Femur (tissue), 1 donor: ENCODE data around the gene COL19A1.
"Not testable (repeated sequence)": the region's sequence is repeated elsewhere in the genome, so short reads cannot be mapped to it uniquely, and the experiment has no call there.

Experiments used
- DNase-seq: peaks from one replicate; pipeline ENCODE4 v3.0.0-alpha.2; 2017

Gene COL19A1

DNA sequence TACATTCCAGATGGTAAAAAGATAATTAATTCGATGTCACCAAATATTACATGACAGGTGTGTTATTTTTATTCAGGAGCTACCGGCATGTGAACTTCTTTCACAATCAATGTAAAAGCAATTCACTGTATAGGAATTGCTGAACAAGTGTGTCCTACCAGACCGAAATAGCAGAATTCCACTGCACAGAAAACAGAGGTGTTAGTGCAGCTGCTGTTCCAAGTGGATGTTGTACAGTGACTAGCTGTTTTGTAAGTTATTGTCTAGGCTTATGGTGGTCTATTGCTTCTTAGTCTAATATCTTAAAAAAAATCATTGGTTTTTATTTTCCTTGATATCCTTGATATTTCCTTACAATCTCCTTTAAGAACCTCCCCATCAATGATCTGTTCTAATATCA is 107.4 kb downstream of the COL19A1 start:
- DNase-seq = no peak

- no peak for DNase-seq
Observed at GRCh38 chr6:69974193-69974592, 107.8 kb downstream of the COL19A1 start.

- no peak for DNase-seq
Observed at GRCh38 chr6:69976591-69977090, 110.3 kb downstream of the COL19A1 start.

GRCh38 chr6:69980624-69981023 is 114.3 kb downstream of the COL19A1 start:
- DNase-seq = no peak

GRCh38 chr6:69984506-69984905 is 118.2 kb downstream of the COL19A1 start:
- DNase-seq = no peak

- DNase-seq = no peak
Observed at GRCh38 chr6:69985180-69985579, 118.8 kb downstream of the COL19A1 start.

DNA sequence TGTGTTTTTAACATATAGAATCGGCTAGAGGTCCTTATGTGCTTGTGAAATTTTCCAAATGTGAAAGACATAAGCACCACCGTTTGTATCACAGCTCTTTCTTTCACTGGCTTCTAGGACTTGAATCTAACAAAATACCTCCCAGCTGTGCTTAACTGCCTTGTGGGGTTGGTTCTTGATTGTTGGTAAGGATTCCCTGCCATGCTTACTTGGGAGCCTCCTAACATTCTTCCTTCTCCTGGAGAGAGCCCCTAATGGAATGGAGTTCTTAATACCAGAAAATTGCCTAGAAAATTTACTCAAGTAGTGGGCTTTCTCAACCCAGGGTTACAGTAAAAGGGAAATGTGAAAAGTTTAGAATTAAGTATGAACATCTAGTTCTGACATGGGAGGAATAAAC is 121.2 kb downstream of the COL19A1 start:
- no peak for DNase-seq

DNA sequence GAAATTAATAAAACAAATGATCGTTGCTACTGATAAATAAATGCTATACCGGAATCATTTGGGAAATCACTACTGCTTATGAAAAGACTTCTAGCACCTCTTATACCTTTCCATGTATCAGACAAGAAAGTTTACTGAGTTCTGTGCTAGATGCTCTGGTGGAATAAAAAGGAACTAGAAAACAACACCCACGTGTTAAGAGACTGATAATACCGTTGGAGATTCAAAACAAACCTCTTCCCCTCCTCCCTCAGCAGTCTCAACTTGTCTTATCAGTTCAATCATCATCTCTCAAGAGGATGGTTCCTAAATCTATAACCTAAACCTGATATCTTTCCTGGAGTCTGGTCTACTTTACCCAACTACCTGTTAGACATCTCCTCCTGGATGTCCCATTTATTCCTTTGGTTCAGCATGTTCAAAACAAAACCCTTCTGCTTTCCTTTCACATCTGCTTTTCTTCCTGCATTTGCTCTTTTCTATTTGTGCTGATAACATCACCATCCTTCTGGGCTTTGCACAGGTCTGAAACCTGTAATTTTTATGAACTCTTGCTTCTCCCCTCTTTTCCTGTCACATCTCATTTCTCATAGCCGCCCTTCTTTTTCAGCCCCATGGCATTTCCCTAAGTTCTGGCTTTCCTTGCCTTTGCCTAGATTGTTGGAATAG is 122.2 kb downstream of the COL19A1 start:
- no peak for DNase-seq

- DNase-seq = no peak
Observed at GRCh38 chr6:69994251-69994650, 127.9 kb downstream of the COL19A1 start.

DNA sequence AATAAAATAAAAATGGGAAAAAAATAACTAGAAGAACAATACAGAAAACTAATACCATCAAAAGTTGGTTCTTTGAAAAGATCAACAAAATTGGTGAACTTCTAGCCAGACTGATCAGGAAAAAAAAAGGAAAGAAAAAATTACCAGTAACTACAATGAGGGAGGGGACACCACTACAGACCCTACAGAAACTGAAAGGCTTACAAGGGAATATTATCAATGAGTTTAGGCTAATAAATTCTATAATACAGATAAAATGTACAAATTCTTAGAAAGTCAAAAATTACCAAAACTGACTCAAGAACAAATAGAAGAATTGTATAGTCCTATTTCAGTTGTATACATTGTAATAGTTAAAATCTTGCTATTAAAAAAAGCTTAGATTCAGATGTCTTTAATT is 141.8 kb downstream of the COL19A1 start:
- DNase-seq = no peak

GRCh38 chr6:70010339-70010738 is 144.0 kb downstream of the COL19A1 start:
- DNase-seq = not testable (repeated sequence)

DNA sequence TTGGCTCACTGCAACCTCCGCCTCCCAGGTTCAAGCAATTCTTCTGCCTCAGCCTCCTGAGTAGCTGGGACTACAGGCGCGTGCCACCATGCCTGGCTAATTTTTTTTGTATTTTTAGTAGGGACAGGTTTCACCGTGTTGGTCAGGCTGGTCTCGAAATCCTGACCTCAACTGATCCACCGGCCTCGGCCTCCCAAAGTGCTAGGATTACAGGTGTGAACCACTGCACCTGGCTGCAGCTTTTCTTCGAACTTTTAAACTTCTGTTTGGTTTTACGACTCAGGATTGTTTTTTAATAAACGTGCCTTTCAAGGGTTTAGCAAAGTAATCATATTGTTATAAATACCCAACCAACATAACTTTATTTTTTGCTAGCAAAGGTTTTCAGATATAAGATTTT is 156.8 kb downstream of the COL19A1 start:
- not testable (repeated sequence) for DNase-seq

- DNase-seq = no peak
Observed at GRCh38 chr6:70028246-70028645, 161.9 kb downstream of the COL19A1 start.

GRCh38 chr6:70028926-70029325 is 162.6 kb downstream of the COL19A1 start:
- no peak for DNase-seq

DNA sequence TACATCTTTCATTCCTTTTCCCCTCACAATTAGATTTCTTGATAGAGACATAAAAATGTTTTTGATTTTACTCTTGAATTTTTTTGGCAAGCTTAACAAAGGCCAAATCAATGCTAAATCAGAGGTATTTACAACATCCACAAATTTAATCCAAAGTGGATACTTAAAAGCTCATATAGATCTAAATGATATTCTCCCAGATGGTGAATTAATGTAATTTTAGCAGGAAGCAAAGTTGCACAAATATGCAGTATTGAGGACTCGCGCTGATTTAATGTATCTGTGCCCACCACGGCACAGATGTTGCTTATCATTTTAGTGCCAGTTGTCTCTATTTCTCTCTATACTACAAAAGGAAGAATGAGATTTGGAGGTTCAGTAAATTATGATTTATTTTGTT is 167.4 kb downstream of the COL19A1 start:
- DNase-seq = no peak

DNA sequence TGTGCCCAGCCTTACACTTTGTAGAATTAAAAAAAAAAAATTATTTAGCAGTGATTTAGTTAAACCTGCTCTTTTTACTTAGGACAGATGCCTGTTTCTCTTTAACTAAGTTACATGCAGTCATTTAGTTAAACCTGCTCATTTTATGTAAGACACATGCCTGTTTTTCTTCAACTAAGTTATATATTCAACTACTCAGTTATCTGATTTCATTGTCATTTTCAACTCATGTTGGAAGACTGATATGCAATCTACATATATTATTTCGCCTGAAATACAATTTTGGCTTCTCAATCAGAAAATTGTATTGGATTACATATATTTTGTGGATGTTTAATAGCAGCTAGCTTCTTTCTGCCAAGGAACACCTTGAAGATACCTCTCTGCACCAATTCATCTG is 171.1 kb downstream of the COL19A1 start:
- DNase-seq = no peak

GRCh38 chr6:70040766-70041165 is 174.4 kb downstream of the COL19A1 start:
- no peak for DNase-seq

DNA sequence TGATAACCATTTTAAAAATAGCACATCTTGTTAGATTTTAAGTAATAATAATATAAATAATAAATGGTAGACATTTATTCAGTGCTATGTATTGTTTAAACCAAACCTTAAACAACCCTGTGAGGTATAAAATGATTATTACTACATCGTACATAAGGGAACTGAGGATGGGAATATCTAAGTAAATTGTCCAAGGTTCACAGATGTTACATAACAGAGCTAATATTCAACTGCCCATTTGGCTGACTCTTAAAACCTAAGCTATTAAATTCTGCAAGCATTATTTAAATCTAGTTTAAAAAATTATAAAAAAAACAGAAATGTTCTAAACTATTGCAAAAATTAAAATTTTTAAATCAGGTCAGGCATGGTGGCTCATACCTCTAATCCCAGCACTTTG is 175.1 kb downstream of the COL19A1 start:
- DNase-seq = no peak

DNA sequence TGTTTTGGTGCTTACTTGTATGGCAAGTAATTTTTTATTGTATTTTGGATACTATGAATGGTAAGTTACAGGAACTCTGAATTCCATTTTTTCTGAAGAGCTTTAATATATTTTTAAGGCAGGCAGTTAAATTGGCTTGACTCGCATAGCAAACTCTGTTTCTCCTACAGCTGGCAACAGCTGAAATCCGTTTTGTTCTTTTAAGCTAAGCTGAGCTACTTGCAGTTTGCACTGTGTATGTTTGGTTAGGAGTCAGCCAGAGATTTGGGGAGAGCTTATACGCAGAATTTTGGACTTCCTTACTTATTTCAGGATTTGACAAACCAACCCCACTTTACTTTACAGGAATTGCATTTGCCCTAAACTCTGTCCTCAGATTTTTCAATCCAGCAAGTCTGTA is 179.1 kb downstream of the COL19A1 start:
- DNase-seq = no peak

- DNase-seq = no peak
Observed at GRCh38 chr6:70051197-70052124, 185.1 kb downstream of the COL19A1 start.

GRCh38 chr6:70059039-70059719 is 192.8 kb downstream of the COL19A1 start:
- DNase-seq = no peak

GRCh38 chr6:70060680-70061079 is 194.3 kb downstream of the COL19A1 start:
- DNase-seq = no peak

GRCh38 chr6:70061546-70061945 is 195.2 kb downstream of the COL19A1 start:
- no peak for DNase-seq
